GM12891 (cell line): Measurements from ENCODE around the gene TRAPPC3.

ENCODE experiments used
- DNase-seq: peaks from one replicate; pipeline ENCODE4 v3.0.0; 2011; ENCODE audit warnings: low spot score; ENCODE audit not compliant: insufficient read length
- FAIRE-seq: peaks from 2 replicates; lab custom pipeline; 2011; peaks lifted over from hg19 to GRCh38; lab: Jason Lieb, UNC
- PAX5 ChIP-seq: IDR thresholded peaks from 2 replicates; pipeline ENCODE4 v1.6.1; 2011; ENCODE audit warnings: low read length, moderate library complexity, mild to moderate bottlenecking; ENCODE audit not compliant: insufficient read depth, severe bottlenecking
- POLR2A ChIP-seq: IDR thresholded peaks from 2 replicates; pipeline ENCODE4 v1.6.1; 2011; ENCODE audit warnings: low read depth, low read length, control low read depth
- POLR2AphosphoS5 ChIP-seq: IDR thresholded peaks from 2 replicates; pipeline ENCODE4 v1.6.1; 2011; ENCODE audit warnings: low read depth, low read length, control low read depth
- POU2F2 ChIP-seq: IDR thresholded peaks from 2 replicates; pipeline ENCODE4 v1.6.1; 2011; ENCODE audit warnings: low read depth, mild to moderate bottlenecking, control low read depth, low read length, moderate library complexity
- SPI1 ChIP-seq: IDR thresholded peaks from 2 replicates; pipeline ENCODE4 v1.6.1; 2011; ENCODE audit warnings: low read depth, low read length, control low read depth
- TAF1 ChIP-seq: IDR thresholded peaks from 2 replicates; pipeline ENCODE4 v1.6.1; 2011; ENCODE audit warnings: low read depth, low read length, control low read depth

The TRAPPC3 gene

GRCh38 chr1:36128126-36128904, 21.0 kb downstream of the TRAPPC3 start:
- FAIRE-seq (no peak), DNase-seq (no peak)
- no peak for TF ChIP-seq TAF1
- no peak for TF ChIP-seq PAX5
- TF ChIP-seq POU2F2, result no peak
- no peak for TF ChIP-seq POLR2AphosphoS5
- no peak for TF ChIP-seq SPI1
- TF ChIP-seq POLR2A, result no peak

GRCh38 chr1:36126797-36127500, 22.3 kb downstream of the TRAPPC3 start:
- TF ChIP-seq POLR2A (no peak), SPI1 (no peak), TAF1 (no peak), POU2F2 (no peak), PAX5 (no peak), POLR2AphosphoS5 (no peak)
- no peak for FAIRE-seq
- DNase-seq, result no peak

- DNase-seq (no peak), FAIRE-seq (peak; percentile 78)
- no peak for TF ChIP-seq PAX5
Measured at GRCh38 chr1:36126005-36126716, 23.1 kb downstream of the TRAPPC3 start.

- no peak for DNase-seq
- FAIRE-seq, result no peak
- no peak for TF ChIP-seq POLR2A
- no peak for TF ChIP-seq POLR2AphosphoS5
- no peak for TF ChIP-seq TAF1
- TF ChIP-seq POU2F2, result no peak
- TF ChIP-seq SPI1, result no peak
- TF ChIP-seq PAX5, result no peak
Measured at GRCh38 chr1:36125129-36125991, 23.9 kb downstream of the TRAPPC3 start, which contains the start of gene COL8A2. TSS of gene COL8A2 (minus strand) at chr1:36125222. CDS start at chr1:36100242, 24,980 bp downstream.

GRCh38 chr1:36124404-36125128, 24.7 kb downstream of the TRAPPC3 start:
- no peak for FAIRE-seq
- TF ChIP-seq POU2F2 (no peak), SPI1 (no peak), PAX5 (no peak), POLR2AphosphoS5 (no peak), POLR2A (no peak), TAF1 (no peak)
- no peak for DNase-seq

- DNase-seq (peak; percentile 63), FAIRE-seq (peak; percentile 95)
- TF ChIP-seq TAF1 (no peak), PAX5 (no peak), POLR2AphosphoS5 (no peak), POU2F2 (no peak), SPI1 (peak; percentile 44; the same call in 1 of the 2 replicates)
Measured at GRCh38 chr1:36123356-36123755, 25.9 kb downstream of the TRAPPC3 start.

- FAIRE-seq (peak; percentile 20), DNase-seq (peak; percentile 11)
- TF ChIP-seq PAX5, result no peak
- no peak for TF ChIP-seq POLR2AphosphoS5
- TF ChIP-seq TAF1, result no peak
- no peak for TF ChIP-seq POU2F2
- TF ChIP-seq SPI1, result no peak
- no peak for TF ChIP-seq POLR2A
Measured at GRCh38 chr1:36122062-36123030, 26.9 kb downstream of the TRAPPC3 start.

GRCh38 chr1:36119456-36119855, 29.8 kb downstream of the TRAPPC3 start:
- DNase-seq (no peak), FAIRE-seq (no peak)

More at GRCh38 chr1:36119456-36119855, 29.8 kb downstream of the TRAPPC3 start:
- TF ChIP-seq POLR2AphosphoS5 (no peak), TAF1 (no peak), POU2F2 (no peak), POLR2A (no peak), SPI1 (no peak), PAX5 (no peak)
